ENCODE data around the gene USHBP1.
A peak's percentile ranks its signal among the peaks of the same experiment; 100 is the strongest.

USHBP1 gene

GRCh38 chr19:17262557-17262956 lies 2.0 kb downstream of the USHBP1 start:
- no peak for DNase-seq (ENCODE audit: low spot score)

- peak; percentile 93 for DNase-seq (ENCODE audit: low spot score)
Observed at GRCh38 chr19:17260842-17261325, 3.7 kb downstream of the USHBP1 start.

- DNase-seq (ENCODE audit: low spot score) = no peak
Observed at GRCh38 chr19:17259934-17260333, 4.6 kb downstream of the USHBP1 start.

GRCh38 chr19:17259118-17259780 lies 5.3 kb downstream of the USHBP1 start:
- DNase-seq (ENCODE audit: low spot score) = no peak

GRCh38 chr19:17256130-17256529 lies 8.4 kb downstream of the USHBP1 start:
- no peak for DNase-seq (ENCODE audit: low spot score)

- no peak for DNase-seq (ENCODE audit: low spot score)
Observed at GRCh38 chr19:17255150-17255621, 9.4 kb downstream of the USHBP1 start.

- DNase-seq (ENCODE audit: low spot score) = no peak
Observed at GRCh38 chr19:17254636-17255035, 9.9 kb downstream of the USHBP1 start.

- no peak for DNase-seq (ENCODE audit: low spot score)
Observed at GRCh38 chr19:17249887-17250548, 14.5 kb downstream of the USHBP1 start.

GRCh38 chr19:17248011-17248776 lies 16.4 kb downstream of the USHBP1 start:
- no peak for DNase-seq (ENCODE audit: low spot score)

- DNase-seq (ENCODE audit: low spot score) = no peak
Observed at GRCh38 chr19:17246681-17247425, 17.7 kb downstream of the USHBP1 start.

- DNase-seq (ENCODE audit: low spot score) = no peak
Observed at GRCh38 chr19:17245535-17245984, 19.0 kb downstream of the USHBP1 start, which contains the start of gene NR2F6. TSS of gene NR2F6 (minus strand) at chr19:17245919. CDS start at chr19:17245220, 699 bp downstream.

- no peak for DNase-seq (ENCODE audit: low spot score)
Observed at GRCh38 chr19:17244618-17245534, 19.7 kb downstream of the USHBP1 start.

GRCh38 chr19:17243830-17244617 lies 20.5 kb downstream of the USHBP1 start:
- DNase-seq (ENCODE audit: low spot score) = no peak

- no peak for DNase-seq (ENCODE audit: low spot score)
Observed at GRCh38 chr19:17243211-17243829, 21.2 kb downstream of the USHBP1 start.

- DNase-seq (ENCODE audit: low spot score) = no peak
Observed at GRCh38 chr19:17242431-17243208, 21.9 kb downstream of the USHBP1 start.

GRCh38 chr19:17240826-17241399 lies 23.6 kb downstream of the USHBP1 start:
- DNase-seq (ENCODE audit: low spot score) = no peak

- DNase-seq (ENCODE audit: low spot score) = no peak
Observed at GRCh38 chr19:17240062-17240752, 24.3 kb downstream of the USHBP1 start.

Measured in hematopoietic multipotent progenitor cell treated with erythropoietin and hydrocortisone succinate and interleukin-3 and kit ligand, for 15 days (in vitro differentiated cells).